MM.1S (cell line): ENCODE results near the gene ITIH3.
A peak's percentile ranks its signal among the peaks of the same experiment; 100 is the strongest.

ENCODE experiments used
- DNase-seq: peaks from one replicate; pipeline ENCODE4 v3.0.0-alpha.2; 2015
- H2AFZ ChIP-seq: fragments of 300-600 bp; sonication (generic); 2 replicates; pipeline ENCODE4 v1.6.0; 2016; ENCODE audit warnings: antibody characterized with exemption, low read length
- H3F3A ChIP-seq: fragments of 300-600 bp; sonication (generic); 2 replicates; pipeline ENCODE4 v1.6.1; 2016; ENCODE audit warnings: mild to moderate bottlenecking, antibody characterized with exemption, low read length, moderate library complexity, mixed read lengths; ENCODE audit not compliant: insufficient read depth
- H3K27ac ChIP-seq: fragments of 300-600 bp; sonication (generic); 2 replicates; pipeline ENCODE4 v1.5.1; 2016; ENCODE audit warnings: mild to moderate bottlenecking, low read length
- H3K27me3 ChIP-seq: fragments of 300-600 bp; sonication (generic); replicated peaks from 2 replicates; pipeline ENCODE4 v1.6.0; 2016; ENCODE audit warnings: low read length; ENCODE audit not compliant: insufficient read depth
- H3K36me3 ChIP-seq: fragments of 300-600 bp; sonication (generic); replicated peaks from 2 replicates; pipeline ENCODE4 v1.6.1; 2016; ENCODE audit warnings: mild to moderate bottlenecking, low read length, mixed read lengths; ENCODE audit not compliant: insufficient read depth
- H3K4me1 ChIP-seq: fragments of 300-600 bp; sonication (generic); 2 replicates; pipeline ENCODE4 v1.6.1; 2016; ENCODE audit warnings: low read length, mixed read lengths
- H3K4me2 ChIP-seq: fragments of 300-600 bp; sonication (generic); 2 replicates; pipeline ENCODE4 v1.6.0; 2016; ENCODE audit warnings: low read depth, low read length
- H3K4me3 ChIP-seq: fragments of 300-600 bp; sonication (generic); 2 replicates; pipeline ENCODE4 v1.5.1; 2016; ENCODE audit warnings: low read length, mixed read lengths
- H3K79me2 ChIP-seq: fragments of 300-600 bp; sonication (generic); 2 replicates; pipeline ENCODE4 v1.6.1; 2016; ENCODE audit warnings: mixed run types, low read length, mixed read lengths
- H3K9ac ChIP-seq: fragments of 300-600 bp; sonication (generic); 2 replicates; pipeline ENCODE4 v1.6.1; 2016; ENCODE audit warnings: low read length, mixed read lengths
- H3K9me2 ChIP-seq: fragments of 300-600 bp; sonication (generic); replicated peaks from 2 replicates; pipeline ENCODE4 v1.6.1; 2016; ENCODE audit warnings: mild to moderate bottlenecking, low read length, mixed read lengths; ENCODE audit not compliant: insufficient read depth
- H3K9me3 ChIP-seq: fragments of 300-600 bp; sonication (generic); replicated peaks from 2 replicates; pipeline ENCODE4 v1.6.1; 2016; ENCODE audit warnings: mild to moderate bottlenecking, low read length, mixed read lengths; ENCODE audit not compliant: insufficient read depth
- H4K20me1 ChIP-seq: fragments of 300-600 bp; sonication (generic); 2 replicates; pipeline ENCODE4 v1.6.1; 2016; ENCODE audit warnings: mild to moderate bottlenecking, low read length, moderate library complexity, mixed read lengths; ENCODE audit not compliant: insufficient read depth
- CTCF ChIP-seq: fragments of 300-600 bp; sonication (generic); IDR thresholded peaks from 2 replicates; pipeline ENCODE4 v1.5.1; 2016; ENCODE audit warnings: antibody characterized with exemption, low read length, mixed read lengths
- EZH2 ChIP-seq: fragments of 300-600 bp; sonication (generic); optimal IDR thresholded peaks from 2 replicates; pipeline ENCODE3; 2017; ENCODE audit warnings: low read depth, mild to moderate bottlenecking, antibody characterized with exemption, low read length, mixed read lengths
- EZH2phosphoT487 ChIP-seq: fragments of 300-600 bp; sonication (generic); IDR thresholded peaks from 2 replicates; pipeline ENCODE4 v1.6.1; 2018; ENCODE audit warnings: antibody characterized with exemption, low read length

Gene ITIH3

GRCh38 chr3:52845691-52846431, 51.3 kb downstream of the ITIH3 start:
- Histone ChIP-seq H3K9me3 (no peaks in the 10 kb centered on the region), H3K4me1 (peaks cover 11% of the 10 kb centered on the region), H4K20me1 (no peaks in the 10 kb centered on the region), H3K9ac (no peak overlapping the region), H3K9me2 (no peaks in the 10 kb centered on the region), H3K27me3 (no peaks in the 10 kb centered on the region), H3K79me2 (no peaks in the 10 kb centered on the region), H3K4me2 (peak overlapping the region; percentile 41; the same call in 1 of the 2 replicates), H3K36me3 (no peaks in the 10 kb centered on the region), H3K4me3 (no peak overlapping the region), H3F3A (0 out of 2 replicates have a peak, but pooled peaks cover 5% of the 10 kb centered on the region), H2AFZ (no peak overlapping the region), H3K27ac (peak overlapping the region; percentile 22; the same call in 1 of the 2 replicates)
- no peak for DNase-seq
- TF ChIP-seq CTCF (peak; percentile 25), EZH2phosphoT487 (no peak), EZH2 (no peak)

GRCh38 chr3:52846432-52846965, 51.9 kb downstream of the ITIH3 start:
- Histone ChIP-seq H3K4me1 (peaks cover 11% of the 10 kb centered on the region), H3K27me3 (no peaks in the 10 kb centered on the region), H3K9me2 (no peaks in the 10 kb centered on the region), H3F3A (0 out of 2 replicates have a peak, but pooled peaks cover 5% of the 10 kb centered on the region), H3K27ac (peak overlapping the region; percentile 22; the same call in 1 of the 2 replicates), H3K36me3 (no peaks in the 10 kb centered on the region), H3K9ac (no peak overlapping the region), H3K9me3 (no peaks in the 10 kb centered on the region), H3K79me2 (no peaks in the 10 kb centered on the region), H4K20me1 (no peaks in the 10 kb centered on the region), H3K4me2 (peak overlapping the region; percentile 41; the same call in 1 of the 2 replicates), H2AFZ (no peak overlapping the region), H3K4me3 (no peak overlapping the region)
- TF ChIP-seq CTCF, result no peak
- no peak for TF ChIP-seq EZH2
- no peak for TF ChIP-seq EZH2phosphoT487
- peak; percentile 25 for DNase-seq

- Histone ChIP-seq H3K27ac (no peak overlapping the region), H3K4me2 (no peak overlapping the region), H3K27me3 (no peaks in the 10 kb centered on the region), H3K36me3 (no peaks in the 10 kb centered on the region), H3K9ac (no peak overlapping the region), H3K79me2 (no peaks in the 10 kb centered on the region), H3K4me3 (no peak overlapping the region), H3K9me2 (no peaks in the 10 kb centered on the region), H4K20me1 (no peaks in the 10 kb centered on the region), H3K4me1 (peaks cover 11% of the 10 kb centered on the region), H3K9me3 (no peaks in the 10 kb centered on the region), H2AFZ (no peak overlapping the region), H3F3A (0 out of 2 replicates have a peak, but pooled peaks cover 5% of the 10 kb centered on the region)
- no peak for DNase-seq
- no peak for TF ChIP-seq CTCF
- TF ChIP-seq EZH2, result no peak
- TF ChIP-seq EZH2phosphoT487, result no peak
These were observed 52.6 kb downstream of the ITIH3 start for GRCh38 chr3:52847241-52847640.
